Heart left ventricle (tissue), 13 donors: ENCODE results near the gene VAMP1.

ENCODE experiments used
- POLR2A ChIP-seq, 2 donors: fragments of 450-650 bp; IDR thresholded peaks; one replicate each; pipeline ENCODE4 v1.6.1; 2017; ENCODE audit warnings: antibody characterized with exemption in 2 of 2, mild to moderate bottlenecking in 2 of 2, moderate library complexity in 2 of 2
- TF ChIP-seq, protein P1 (sequence below), 12 donors: fragments of 200-600 bp; sonication (generic) in 4 of 12; IDR thresholded peaks; one replicate each; pipeline versions ENCODE4 v1.5.0 to v1.8.0; 2018 to 2022; ENCODE audit warnings: antibody characterized with exemption in 12 of 12, mild to moderate bottlenecking in 5 of 12
- donor health status: ischemic (EF 13 %, LVEDD 7.1; RV severe dilation, severe dysfunction).
- donor health status: DM: no; HTN: yes; CAD: no.
- donor health status: DM: no; HTN: no; CAD: no.
- donor health status: ischemic (EF 25% LVEDD 6.9; RV normal size, moderate dysfunction).
- donor health status: ischemic (EF 25% LVEDD 5.7; RV mildly dilated, moderate dysfunction).
- donor health status: ischemic (EF 35%, LVEDD 5.7; RV mildly dilated, moderate dysfunction).
- donor health status: nonischemic (EF 11% LVEDD 7.7; RV severe dilation, severe dysfunction).
- donor health status: DM: yes; HTN: yes; CAD: no.
- donor health status: PGD.
- donor health status: ischemic (EF 29% LVEDD 5.4; RV normal size, mild dysfunction).
- donor health status: nonischemic (EF 23%, LVEDD 6.1; RV moderate dilation, normal function).

DNA sequence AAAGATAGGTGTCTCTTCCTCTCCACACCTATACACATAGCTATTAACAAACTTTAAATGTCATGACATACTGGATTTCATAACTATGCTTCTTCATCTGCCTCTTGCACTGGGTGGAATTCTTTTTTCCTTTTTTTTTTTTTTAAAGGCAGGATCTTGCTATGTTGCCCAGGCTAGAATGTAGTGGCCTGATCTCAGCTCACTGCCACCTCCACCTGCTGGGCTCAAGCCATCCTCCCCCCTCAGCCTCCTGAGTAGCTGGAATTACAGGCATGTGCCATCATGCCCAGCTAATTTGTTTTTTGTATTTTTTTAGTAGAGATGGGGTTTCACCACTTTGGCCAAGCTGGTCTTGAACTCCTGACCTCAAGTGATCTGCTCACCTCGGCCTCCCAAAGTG lies 17.8 kb upstream of the VAMP1 start:
- TF ChIP-seq, protein P1, sequence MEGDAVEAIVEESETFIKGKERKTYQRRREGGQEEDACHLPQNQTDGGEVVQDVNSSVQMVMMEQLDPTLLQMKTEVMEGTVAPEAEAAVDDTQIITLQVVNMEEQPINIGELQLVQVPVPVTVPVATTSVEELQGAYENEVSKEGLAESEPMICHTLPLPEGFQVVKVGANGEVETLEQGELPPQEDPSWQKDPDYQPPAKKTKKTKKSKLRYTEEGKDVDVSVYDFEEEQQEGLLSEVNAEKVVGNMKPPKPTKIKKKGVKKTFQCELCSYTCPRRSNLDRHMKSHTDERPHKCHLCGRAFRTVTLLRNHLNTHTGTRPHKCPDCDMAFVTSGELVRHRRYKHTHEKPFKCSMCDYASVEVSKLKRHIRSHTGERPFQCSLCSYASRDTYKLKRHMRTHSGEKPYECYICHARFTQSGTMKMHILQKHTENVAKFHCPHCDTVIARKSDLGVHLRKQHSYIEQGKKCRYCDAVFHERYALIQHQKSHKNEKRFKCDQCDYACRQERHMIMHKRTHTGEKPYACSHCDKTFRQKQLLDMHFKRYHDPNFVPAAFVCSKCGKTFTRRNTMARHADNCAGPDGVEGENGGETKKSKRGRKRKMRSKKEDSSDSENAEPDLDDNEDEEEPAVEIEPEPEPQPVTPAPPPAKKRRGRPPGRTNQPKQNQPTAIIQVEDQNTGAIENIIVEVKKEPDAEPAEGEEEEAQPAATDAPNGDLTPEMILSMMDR (IDR thresholded peaks at IDR 0.05) = no peak
- no peak for TF ChIP-seq POLR2A (IDR thresholded peaks at IDR 0.05)
